Measurements from ENCODE around the gene CCNL2. TPM values are rescaled to one million over a fixed set of nuclear protein-coding genes. Genes with fewer than 3 reads are reported as not detected.

The CCNL2 gene
- total and polyA plus RNA-seq, 2 of the 13 experiments (the other 11 are each of a cell fraction or from before 2014, with no cell fraction given) = 105 to 340 TPM

DNA sequence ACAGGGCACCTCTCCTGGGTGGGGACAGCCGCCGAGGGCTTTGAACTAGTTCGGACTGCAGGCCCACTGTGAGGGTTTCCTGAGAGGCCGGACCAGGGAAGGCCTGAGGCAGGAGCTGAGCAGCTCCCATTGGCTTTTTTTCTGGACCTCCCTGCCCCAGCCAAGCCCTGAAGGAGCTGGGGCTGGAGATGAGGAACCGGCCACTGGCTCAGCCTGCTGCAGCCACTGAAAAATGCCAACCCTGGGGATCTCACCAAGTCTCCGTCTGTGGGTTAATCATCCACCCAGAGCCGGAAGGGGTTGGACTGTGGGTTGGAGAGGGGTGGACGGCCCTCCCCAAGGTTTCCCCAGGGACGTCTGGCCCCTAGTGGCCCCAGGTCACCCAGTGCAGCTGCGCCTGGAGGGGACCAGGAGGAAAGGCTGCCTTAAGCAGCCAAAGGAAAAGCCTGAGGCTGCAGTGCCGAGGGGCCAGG is 38.8 kb upstream of the CCNL2 start (continued):
- TF ChIP-seq ZNF646 (CRISPR knock-in tag; IDR thresholded peaks at IDR 0.05) = no peak
- TF ChIP-seq SOX6 (IDR thresholded peaks at IDR 0.05) = no peak
- TF ChIP-seq SOX6 (CRISPR knock-in tag; IDR thresholded peaks at IDR 0.05) = peak; percentile 40
- TF ChIP-seq NFYC (CRISPR knock-in tag; IDR thresholded peaks at IDR 0.05) = no peak
- no peak; the same call in 1 of the 2 replicates for TF ChIP-seq CREM (IDR thresholded peaks at IDR 0.05)
- TF ChIP-seq CREM (CRISPR knock-in tag; IDR thresholded peaks at IDR 0.05) = no peak
- peak; percentile 59; the same call in 1 of the 2 replicates for TF ChIP-seq ZNF614 (CRISPR knock-in tag; IDR thresholded peaks at IDR 0.05; ENCODE audit: borderline replicate concordance)
- no peak for TF ChIP-seq ZNF609 (CRISPR knock-in tag; IDR thresholded peaks at IDR 0.05; ENCODE audit: borderline replicate concordance)
- TF ChIP-seq ZNF670 (CRISPR knock-in tag; IDR thresholded peaks at IDR 0.05; ENCODE audit: borderline replicate concordance) = no peak
- TF ChIP-seq AKAP8 (CRISPR knock-in tag; IDR thresholded peaks at IDR 0.05) = no peak
- no peak for TF ChIP-seq RFX3 (CRISPR knock-in tag; IDR thresholded peaks at IDR 0.05)
- TF ChIP-seq SP4 (CRISPR knock-in tag; IDR thresholded peaks at IDR 0.05) = peak; percentile 49; the same call in 1 of the 2 replicates
- no peak for TF ChIP-seq KDM1A (CRISPR knock-in tag; IDR thresholded peaks at IDR 0.05)
- TF ChIP-seq, protein P1, sequence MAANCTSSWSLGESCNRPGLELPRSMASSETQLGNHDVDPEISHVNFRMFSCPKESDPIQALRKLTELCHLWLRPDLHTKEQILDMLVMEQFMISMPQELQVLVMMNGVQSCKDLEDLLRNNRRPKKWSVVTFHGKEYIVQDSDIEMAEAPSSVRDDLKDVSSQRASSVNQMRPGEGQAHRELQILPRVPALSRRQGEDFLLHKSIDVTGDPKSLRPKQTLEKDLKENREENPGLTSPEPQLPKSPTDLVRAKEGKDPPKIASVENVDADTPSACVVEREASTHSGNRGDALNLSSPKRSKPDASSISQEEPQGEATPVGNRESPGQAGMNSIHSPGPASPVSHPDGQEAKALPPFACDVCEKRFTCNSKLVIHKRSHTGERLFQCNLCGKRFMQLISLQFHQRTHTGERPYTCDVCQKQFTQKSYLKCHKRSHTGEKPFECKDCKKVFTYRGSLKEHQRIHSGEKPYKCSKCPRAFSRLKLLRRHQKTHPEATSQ (CRISPR knock-in tag; IDR thresholded peaks at IDR 0.05; ENCODE audit: borderline replicate concordance) = no peak
- no peak for TF ChIP-seq GZF1 (CRISPR knock-in tag; IDR thresholded peaks at IDR 0.05)
- no peak for TF ChIP-seq ZKSCAN1 (IDR thresholded peaks at IDR 0.05; ENCODE audit: low read length)
- TF ChIP-seq MZF1 (CRISPR knock-in tag; IDR thresholded peaks at IDR 0.05; ENCODE audit: borderline replicate concordance) = no peak
- peak; percentile 87 for TF ChIP-seq XRCC5 (optimal IDR thresholded peaks at IDR 0.05; ENCODE audit: low read length)
- TF ChIP-seq MED13 (CRISPR knock-in tag; IDR thresholded peaks at IDR 0.05) = 0 out of 2 replicates have a peak, but pooled peaks have one; percentile 19
- no peak for TF ChIP-seq PITX1 (CRISPR knock-in tag; IDR thresholded peaks at IDR 0.05)
